Stimulated activated CD8-positive, alpha-beta memory T cell treated with anti-CD3 and anti-CD28 coated beads, Interleukin-7, amount 100 ng/mL, for 4 hours (primary cell): ENCODE results near the gene FAM149B1.

Experiments
- DNase-seq, 2 donors: peaks; one replicate each; pipeline ENCODE4 v3.0.0-alpha.2; 2020; ENCODE audit warnings: low read depth in 2 of 2

FAM149B1 gene

DNA sequence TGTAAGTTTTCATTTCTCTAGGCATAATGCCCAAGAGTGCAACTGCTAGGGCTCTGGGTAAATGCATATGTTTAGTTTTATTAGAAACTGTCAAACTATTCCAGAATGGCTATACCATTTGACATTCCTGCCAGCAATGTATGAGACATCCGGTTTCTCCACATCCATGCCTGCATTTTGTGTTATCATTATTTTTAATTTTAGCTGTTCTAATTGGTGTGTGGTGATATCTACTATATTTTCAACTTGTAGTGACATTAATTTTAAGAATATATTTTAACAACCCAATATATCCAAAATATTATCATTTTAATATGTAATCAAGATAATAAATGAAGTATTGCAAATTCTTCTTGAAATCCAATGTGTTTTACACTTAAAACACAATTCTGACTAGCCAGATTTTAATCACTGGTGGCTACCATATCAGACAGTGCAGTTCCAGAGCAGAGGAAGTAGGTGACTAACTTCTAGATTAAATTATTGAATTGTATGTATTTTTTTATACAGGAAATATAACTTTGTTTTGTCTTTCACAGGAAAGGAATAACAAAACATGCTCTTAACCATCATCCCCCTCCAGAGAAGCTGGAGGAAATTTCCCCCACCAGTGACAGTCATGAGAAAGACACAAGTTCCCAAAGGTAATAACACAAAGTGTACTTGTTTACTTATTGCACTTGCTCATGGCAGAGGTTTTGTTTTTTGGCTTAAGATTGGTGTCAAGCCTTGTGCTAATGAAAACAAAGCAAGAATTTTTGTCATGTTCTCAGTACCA is 6.4 kb downstream of the FAM149B1 start:
- no peak for DNase-seq

DNA sequence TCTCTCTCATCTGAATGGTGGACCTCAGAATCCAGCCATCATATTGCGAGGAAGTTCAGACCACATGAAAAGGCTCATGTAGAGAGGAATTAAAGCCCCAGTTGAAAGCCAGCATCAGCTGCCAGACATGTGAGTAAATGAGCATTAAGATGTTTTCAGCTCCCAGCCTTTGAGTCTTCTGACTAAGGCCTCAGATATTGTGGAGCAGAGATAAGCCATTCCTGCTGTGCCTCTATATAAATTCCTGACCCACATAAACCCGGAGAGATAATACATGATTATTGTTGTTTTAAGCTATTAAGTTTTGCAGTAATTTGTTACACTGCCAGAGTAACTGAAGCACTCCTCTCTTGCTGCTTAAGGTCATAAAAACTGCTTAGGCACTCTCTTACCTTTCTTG is 14.6 kb downstream of the FAM149B1 start:
- DNase-seq: no peak

DNA sequence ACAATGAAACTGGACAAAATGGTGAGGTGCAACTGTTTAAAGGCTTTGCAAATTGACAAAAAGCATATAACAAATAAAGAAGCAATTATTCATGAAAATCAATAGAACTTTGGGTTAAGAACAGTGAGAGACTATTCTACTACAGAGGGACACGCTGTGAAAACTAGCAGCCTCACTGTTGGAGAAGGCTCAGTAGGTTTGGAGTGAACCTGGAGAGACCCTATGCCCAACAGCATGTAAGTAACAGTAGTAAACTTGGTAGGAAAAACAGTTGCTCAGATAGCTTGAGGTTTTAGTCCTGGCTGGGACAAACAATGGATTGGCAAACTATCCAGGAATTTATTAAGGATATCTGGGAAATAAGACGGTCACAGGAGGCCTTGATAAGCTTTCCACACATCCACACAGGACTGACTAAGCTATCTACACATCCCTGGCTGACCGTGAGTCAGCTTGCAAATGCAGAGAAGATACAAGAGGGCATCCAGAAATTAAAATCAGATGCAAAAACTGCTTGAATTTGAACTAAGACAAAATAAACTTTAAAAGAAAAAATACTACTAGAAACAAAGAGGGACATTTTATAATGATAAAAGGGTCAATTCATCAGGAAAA is 15.9 kb downstream of the FAM149B1 start:
- DNase-seq: no peak

DNA sequence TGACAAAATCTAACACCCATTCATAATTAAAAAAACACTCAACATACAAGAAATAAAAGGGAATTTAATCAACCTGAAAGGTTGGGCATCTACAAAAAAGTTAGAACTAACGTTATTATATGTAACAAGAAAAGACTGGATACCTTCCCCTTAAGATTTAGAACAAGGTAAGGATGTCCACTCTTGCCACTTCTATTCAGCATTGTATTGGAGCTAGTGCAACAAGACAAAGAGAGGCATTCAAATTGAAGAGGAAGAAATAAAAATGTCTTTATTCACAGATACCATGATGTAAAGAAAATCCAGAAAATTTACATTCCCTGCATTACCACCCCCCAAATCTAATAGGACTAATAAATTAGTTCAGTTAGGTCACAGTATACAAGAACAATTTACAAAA is 18.3 kb downstream of the FAM149B1 start:
- DNase-seq: no peak

GRCh38 chr10:73190188-73190587 is 22.3 kb downstream of the FAM149B1 start:
- no peak for DNase-seq

GRCh38 chr10:73205081-73205480 is 37.2 kb downstream of the FAM149B1 start:
- no peak for DNase-seq

GRCh38 chr10:73205890-73206289 is 38.0 kb downstream of the FAM149B1 start:
- DNase-seq: no peak

GRCh38 chr10:73206385-73206784 is 38.5 kb downstream of the FAM149B1 start:
- no peak for DNase-seq

GRCh38 chr10:73207883-73208282 is 40.0 kb downstream of the FAM149B1 start:
- no peak for DNase-seq

- DNase-seq: no peak
These were observed 41.8 kb downstream of the FAM149B1 start for GRCh38 chr10:73209705-73210104.

DNA sequence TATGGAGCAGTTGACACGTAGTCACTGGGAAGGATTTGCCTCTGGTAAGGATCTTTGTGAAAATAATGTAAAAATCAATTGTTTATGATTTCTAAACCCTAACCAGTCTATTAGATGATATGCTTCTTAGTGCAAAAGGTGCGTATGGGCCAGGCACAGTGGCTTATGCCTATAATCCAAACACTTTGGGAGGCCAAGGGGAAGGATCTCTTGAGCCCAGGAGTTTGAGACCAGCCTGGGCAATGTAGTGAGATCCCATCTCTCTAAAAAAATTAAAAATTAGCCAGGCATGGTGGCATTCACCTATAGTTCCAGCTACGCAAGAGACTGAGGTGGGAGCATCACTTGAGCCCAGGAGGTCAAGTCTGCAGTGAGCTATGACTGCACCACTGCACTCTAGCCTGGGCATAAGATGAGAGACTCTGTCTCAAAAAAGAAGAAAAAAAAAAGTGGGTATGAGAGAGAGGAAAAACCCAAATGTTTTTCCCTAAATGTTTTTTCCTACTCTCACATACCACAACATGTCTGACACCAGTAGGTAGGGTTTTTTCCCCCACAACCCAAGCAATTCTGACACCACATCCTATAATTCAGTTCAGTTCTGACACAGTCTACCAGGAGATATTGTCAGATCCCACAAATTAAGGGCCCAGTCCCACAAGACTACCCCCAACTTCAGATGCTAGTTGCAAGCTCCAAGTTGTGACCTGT is 42.6 kb downstream of the FAM149B1 start:
- no peak for DNase-seq

DNA sequence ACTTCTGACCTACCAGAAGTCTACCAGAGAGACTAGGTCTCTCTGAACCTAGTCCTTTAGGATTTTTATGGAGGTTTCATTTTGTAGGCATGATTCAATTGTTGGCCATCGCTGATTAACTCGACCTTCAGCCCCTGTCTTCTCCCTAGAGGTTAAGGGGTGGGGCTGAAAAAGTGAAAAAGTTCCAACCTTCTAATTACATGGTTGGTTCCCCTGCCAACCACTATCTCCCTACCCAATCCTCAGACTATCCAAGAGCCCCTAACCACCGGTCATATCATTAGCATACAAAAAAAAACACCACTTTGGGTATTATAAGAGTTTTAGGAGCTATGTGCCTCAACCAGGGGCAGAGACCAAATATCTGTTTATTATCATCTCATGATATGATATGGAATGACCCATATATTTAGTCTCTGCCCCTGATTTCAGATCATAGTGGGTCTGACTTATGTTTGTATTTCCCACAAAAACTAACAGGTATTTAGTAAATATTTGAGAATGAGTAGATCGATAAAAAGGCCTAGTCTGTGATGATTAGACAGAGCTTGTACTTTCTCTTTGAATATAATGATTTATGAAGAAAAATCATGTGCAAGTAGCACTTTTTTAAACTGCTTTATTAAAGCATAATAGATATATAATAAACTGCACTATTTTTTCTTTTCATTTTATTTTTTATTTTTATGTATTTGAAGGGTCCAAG is 43.3 kb downstream of the FAM149B1 start:
- no peak for DNase-seq

GRCh38 chr10:73215749-73216148 is 47.8 kb downstream of the FAM149B1 start:
- no peak for DNase-seq

GRCh38 chr10:73217628-73218027 is 49.7 kb downstream of the FAM149B1 start:
- DNase-seq: no peak

DNA sequence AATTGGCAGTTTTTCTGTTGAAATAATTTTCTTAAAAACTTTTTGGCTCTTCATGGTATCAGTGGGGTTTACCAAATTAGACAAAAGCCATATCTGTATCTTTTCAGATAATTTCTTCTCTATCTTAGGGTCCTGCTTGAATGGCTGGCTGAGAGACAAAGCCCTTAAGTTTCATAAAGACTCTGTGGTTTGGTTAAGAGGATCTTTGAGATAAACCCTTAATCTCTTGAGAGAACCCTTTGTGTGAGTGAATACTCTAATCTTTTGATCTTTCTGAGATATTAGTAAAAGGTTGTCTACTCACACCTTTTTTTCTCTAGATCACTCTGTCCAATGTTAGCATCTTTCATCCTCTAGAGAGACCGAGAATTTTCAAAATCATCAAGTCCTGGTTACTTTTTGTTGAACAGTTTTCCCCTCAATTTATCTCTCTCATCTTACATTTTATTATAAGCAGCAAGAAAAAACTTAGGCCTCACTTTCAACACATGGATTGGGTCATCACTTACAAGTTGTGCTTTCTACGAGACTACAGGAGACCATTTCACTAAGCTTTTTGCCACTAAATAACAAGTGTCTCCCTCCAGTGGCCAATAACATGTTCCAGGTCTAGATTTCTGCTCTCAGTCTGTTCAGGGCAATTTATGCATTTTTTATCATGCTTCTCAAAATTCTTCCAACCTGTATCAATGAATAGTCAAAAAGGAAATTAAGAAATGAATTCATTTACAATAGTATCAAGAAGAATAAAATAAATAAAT is 50.7 kb downstream of the FAM149B1 start:
- no peak for DNase-seq

DNA sequence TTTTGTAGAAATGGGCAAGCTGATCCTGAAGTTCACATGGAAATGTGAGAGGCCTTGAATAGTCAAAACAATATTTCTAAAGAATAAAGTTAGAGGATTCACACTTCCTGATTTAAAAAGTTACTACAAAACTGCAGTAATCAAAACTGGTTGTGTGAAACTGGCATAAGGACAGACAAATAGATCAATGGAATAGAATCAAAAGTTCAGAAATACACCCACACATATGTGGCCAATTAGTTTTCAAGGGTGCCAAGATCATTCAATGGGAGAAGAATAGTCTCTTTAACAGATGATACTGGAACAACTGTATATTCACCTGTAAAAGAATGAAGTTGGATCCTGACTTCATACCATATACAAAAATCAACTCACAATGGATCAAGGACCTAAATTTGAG is 51.5 kb downstream of the FAM149B1 start:
- DNase-seq: no peak

GRCh38 chr10:73220989-73221388 is 53.1 kb downstream of the FAM149B1 start:
- DNase-seq: no peak

DNA sequence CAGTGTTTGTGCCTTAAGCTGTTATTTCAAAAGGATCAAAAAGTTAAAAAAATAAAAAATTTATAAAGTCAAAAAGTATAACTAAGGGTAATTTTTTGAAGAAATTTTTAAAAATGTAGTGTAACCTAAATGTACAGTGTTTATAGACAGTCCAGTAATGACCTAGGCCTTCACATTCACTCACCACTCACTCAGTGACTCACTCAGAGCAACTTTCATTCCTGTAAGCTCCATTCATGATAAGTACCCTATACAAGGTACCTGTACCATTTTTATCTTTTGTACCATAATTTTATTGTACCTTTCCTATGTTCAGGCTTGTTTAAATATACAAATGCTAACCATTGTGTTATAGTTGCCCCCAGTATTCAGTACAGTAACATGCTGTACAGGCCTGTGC is 57.6 kb downstream of the FAM149B1 start:
- DNase-seq: no peak

DNA sequence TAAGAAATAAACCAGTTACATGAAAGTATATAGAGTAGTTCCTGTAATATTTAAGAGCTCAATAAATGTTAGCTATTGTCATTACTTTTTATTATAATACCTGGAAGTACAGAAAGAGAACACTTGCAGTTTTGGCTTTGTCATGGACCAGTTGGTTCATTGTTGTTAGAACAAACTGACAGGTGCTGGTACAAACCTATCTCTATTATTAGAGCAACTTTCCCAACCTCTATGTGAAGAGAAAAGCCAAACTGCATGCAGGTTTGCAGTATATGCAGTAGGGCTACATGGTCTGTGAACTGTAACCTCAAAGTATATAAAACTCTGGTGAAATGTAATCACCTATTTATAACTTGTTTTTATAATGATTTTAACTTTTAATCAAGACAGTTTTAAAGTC is 58.7 kb downstream of the FAM149B1 start:
- DNase-seq: no peak

DNA sequence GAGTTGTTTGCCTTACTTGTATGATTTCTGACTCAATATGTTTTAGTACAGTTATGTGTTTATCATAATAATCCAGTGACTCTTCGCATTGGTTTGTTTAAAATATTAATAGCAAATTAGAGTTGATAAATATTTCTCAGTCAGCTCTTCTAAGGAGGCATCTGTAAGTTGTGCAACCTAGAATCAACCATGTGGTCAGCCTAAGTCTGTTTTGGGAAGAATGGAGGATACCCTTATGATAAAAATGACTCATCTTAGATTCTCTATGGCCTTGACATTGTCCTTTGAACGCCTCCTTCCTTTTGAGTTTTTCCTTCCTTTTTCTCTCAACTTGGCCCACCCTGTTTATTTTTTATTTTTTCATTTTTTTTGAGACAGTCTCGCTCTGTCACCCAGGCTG is 60.3 kb downstream of the FAM149B1 start:
- DNase-seq: no peak

GRCh38 chr10:73229567-73229966 is 61.6 kb downstream of the FAM149B1 start:
- DNase-seq: no peak

DNA sequence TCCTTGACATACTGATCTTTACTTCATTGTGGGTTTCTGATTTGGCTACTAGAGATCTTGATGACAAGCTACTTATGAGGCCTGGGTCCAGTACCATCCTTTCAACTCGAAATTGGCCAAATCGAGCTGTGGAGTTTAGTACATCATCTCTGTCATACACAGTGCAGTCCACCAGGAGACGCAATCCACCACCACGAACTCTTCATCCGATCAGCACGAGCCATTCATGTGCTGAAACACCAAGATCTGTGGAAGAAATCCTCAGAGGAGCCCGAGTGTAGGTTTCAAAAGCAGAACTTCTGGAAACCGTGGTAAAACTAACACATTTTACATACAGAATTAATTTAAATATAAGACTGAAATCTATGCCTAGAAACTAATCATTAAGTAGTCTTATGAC is 65.0 kb downstream of the FAM149B1 start:
- no peak for DNase-seq
